Chondrocyte (in vitro differentiated cells): Measurements from ENCODE around the gene ATP2A1. TPM values are rescaled to one million over a fixed set of nuclear protein-coding genes. Genes with fewer than 3 reads are reported as not detected.
"Not testable (repeated sequence)": the region's sequence is repeated elsewhere in the genome, so short reads cannot be mapped to it uniquely, and the experiment has no call there.

Source experiments
- DNase-seq: peaks from one replicate; pipeline ENCODE4 v3.0.0; 2021; ENCODE audit warnings: mixed read lengths, low spot score
- H3K27ac Mint-ChIP-seq: one replicate; pipeline ENCODE4 v1.8.0; 2021; ENCODE audit warnings: mild to moderate bottlenecking, moderate library complexity, mixed read lengths; ENCODE audit not compliant: unreplicated experiment
- H3K27me3 Mint-ChIP-seq: 2 replicates; pipeline ENCODE4 v1.8.0; 2021; ENCODE audit warnings: low read depth, mixed read lengths
- H3K36me3 Mint-ChIP-seq: 2 replicates; pipeline ENCODE4 v1.8.0; 2021; ENCODE audit warnings: low read depth, mixed read lengths
- H3K4me1 Mint-ChIP-seq: 2 replicates; pipeline ENCODE4 v1.8.0; 2021; ENCODE audit warnings: low read depth, mild to moderate bottlenecking, mixed read lengths
- H3K4me3 Mint-ChIP-seq: one replicate; pipeline ENCODE4 v1.8.0; 2021; ENCODE audit warnings: mild to moderate bottlenecking, moderate library complexity, mixed read lengths; ENCODE audit not compliant: unreplicated experiment
- H3K9me3 Mint-ChIP-seq: 2 replicates; pipeline ENCODE4 v1.8.0; 2021; ENCODE audit warnings: low read depth, mixed read lengths
- CTCF ChIP-seq: fragments of 200-600 bp; sonication (generic); IDR thresholded peaks from 2 replicates; pipeline ENCODE4 v1.5.0; 2021; ENCODE audit warnings: antibody characterized with exemption, mild to moderate bottlenecking, moderate library complexity
- total RNA-seq: library from RNA; stranded (reverse); gene quantifications from 3 replicates; pipeline ENCODE4 v1.2.1, GENCODE V29; 2021

ATP2A1 gene
- total RNA-seq, 1 donor from 2014 or later = 0.42 TPM

GRCh38 chr16:28924762-28925385 lies 46.6 kb downstream of the ATP2A1 start, which contains the start of gene RABEP2:
Gene RABEP2, minus strand, starts transcription at chr16:28925238. Its CDS starts 75 bp downstream, at chr16:28925163.
- no peak for TF ChIP-seq CTCF
- no peak for DNase-seq
- peaks cover 18% of the 10 kb centered on the region for H3K4me1 Mint-ChIP-seq
- peak within 1 kb of the TSS; percentile 99 for H3K27ac Mint-ChIP-seq
- no peaks in the 10 kb centered on the region for H3K27me3 Mint-ChIP-seq
- H3K36me3 Mint-ChIP-seq = peaks cover 5% of the 10 kb centered on the region
- H3K9me3 Mint-ChIP-seq = no peaks in the 10 kb centered on the region
- peak within 1 kb of the TSS; percentile 91 for H3K4me3 Mint-ChIP-seq

GRCh38 chr16:28925386-28926228 lies 47.3 kb downstream of the ATP2A1 start:
- H3K27me3 Mint-ChIP-seq = no peaks in the 10 kb centered on the region
- DNase-seq = no peak
- peaks cover 18% of the 10 kb centered on the region for H3K4me1 Mint-ChIP-seq
- H3K4me3 Mint-ChIP-seq = peak overlapping the region; percentile 91
- peaks cover 5% of the 10 kb centered on the region for H3K36me3 Mint-ChIP-seq
- peak overlapping the region; percentile 99 for H3K27ac Mint-ChIP-seq
- peak; percentile 26 for TF ChIP-seq CTCF
- no peaks in the 10 kb centered on the region for H3K9me3 Mint-ChIP-seq

- peaks cover 18% of the 10 kb centered on the region for H3K4me1 Mint-ChIP-seq
- H3K27me3 Mint-ChIP-seq, H3K36me3 Mint-ChIP-seq, DNase-seq, H3K9me3 Mint-ChIP-seq: not testable (repeated sequence)
- H3K27ac Mint-ChIP-seq = peak overlapping the region; percentile 99
- peak overlapping the region; percentile 91 for H3K4me3 Mint-ChIP-seq
Observed at GRCh38 chr16:28926284-28926683, 48.0 kb downstream of the ATP2A1 start.

GRCh38 chr16:28927815-28928214 lies 49.5 kb downstream of the ATP2A1 start:
- H3K27ac Mint-ChIP-seq = no peak overlapping the region
- no peaks in the 10 kb centered on the region for H3K27me3 Mint-ChIP-seq
- H3K4me3 Mint-ChIP-seq = no peak overlapping the region
- no peak for DNase-seq
- H3K36me3 Mint-ChIP-seq = no peaks in the 10 kb centered on the region
- no peaks in the 10 kb centered on the region for H3K9me3 Mint-ChIP-seq
- peaks cover 18% of the 10 kb centered on the region for H3K4me1 Mint-ChIP-seq
- TF ChIP-seq CTCF = no peak

- Mint-ChIP-seq H3K27ac (no peak overlapping the region), H3K9me3 (no peaks in the 10 kb centered on the region), H3K4me3 (no peak overlapping the region), H3K4me1 (peaks cover 5% of the 10 kb centered on the region), H3K27me3 (peaks cover 3% of the 10 kb centered on the region), H3K36me3 (peaks cover 2% of the 10 kb centered on the region)
- DNase-seq = no peak
- TF ChIP-seq CTCF = no peak
Observed at GRCh38 chr16:28930203-28930602, 51.9 kb downstream of the ATP2A1 start.
